Left renal pelvis (tissue), 4 donors: ENCODE measurements around the gene KLK13. TPM values are rescaled to one million over a fixed set of nuclear protein-coding genes. Genes with fewer than 3 reads are reported as not detected.

ENCODE experiments used
- DNase-seq, 4 donors: peaks; one replicate each; pipeline ENCODE4 v3.0.0-alpha.2; 2013; ENCODE audit warnings: low read depth in 4 of 4, low spot score in 3 of 4
- polyA plus RNA-seq, 4 donors: library from polyadenylated mRNA; unstranded; fragments of 120-200 nt; gene quantifications; one replicate each; pipeline ENCODE4 v1.2.1, GENCODE V29; 2013; ENCODE audit not compliant: insufficient read length in 4 of 4

KLK13 gene
- polyA plus RNA-seq, 4 donors: 0.31 to 0.74 (median 0.68) TPM

DNA sequence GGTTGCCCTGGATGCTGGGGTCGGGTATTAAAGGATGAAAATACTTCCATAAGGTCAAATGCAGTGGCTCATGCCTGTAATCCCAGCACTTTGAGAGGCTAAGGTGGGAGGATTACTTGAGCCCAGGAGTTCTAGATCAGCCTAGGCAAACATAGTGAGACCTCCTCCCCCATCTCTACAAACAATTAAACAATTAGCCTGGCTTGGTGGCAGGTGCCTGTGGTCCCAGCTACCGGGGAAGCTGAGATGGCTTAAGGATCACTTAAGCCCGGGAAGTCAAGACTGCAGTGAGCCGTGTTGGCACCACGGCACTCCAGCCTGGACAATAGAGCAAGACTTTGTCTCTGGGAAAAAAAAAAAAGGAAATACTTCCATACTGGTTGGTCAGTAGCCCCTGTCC is 40.0 kb downstream of the KLK13 start:
- DNase-seq: no peak

GRCh38 chr19:51023946-51024345 is 40.9 kb downstream of the KLK13 start:
- no peak for DNase-seq

- no peak for DNase-seq
Observed at GRCh38 chr19:51022526-51022925, 42.4 kb downstream of the KLK13 start.

GRCh38 chr19:51020988-51021651 is 43.8 kb downstream of the KLK13 start:
- no peak for DNase-seq

GRCh38 chr19:51019544-51019925 is 45.4 kb downstream of the KLK13 start, which contains the start of gene KLK10:
TSS of gene KLK10 (minus strand) at chr19:51019709. CDS start at chr19:51019130, 579 bp downstream.
- DNase-seq: no peak

DNA sequence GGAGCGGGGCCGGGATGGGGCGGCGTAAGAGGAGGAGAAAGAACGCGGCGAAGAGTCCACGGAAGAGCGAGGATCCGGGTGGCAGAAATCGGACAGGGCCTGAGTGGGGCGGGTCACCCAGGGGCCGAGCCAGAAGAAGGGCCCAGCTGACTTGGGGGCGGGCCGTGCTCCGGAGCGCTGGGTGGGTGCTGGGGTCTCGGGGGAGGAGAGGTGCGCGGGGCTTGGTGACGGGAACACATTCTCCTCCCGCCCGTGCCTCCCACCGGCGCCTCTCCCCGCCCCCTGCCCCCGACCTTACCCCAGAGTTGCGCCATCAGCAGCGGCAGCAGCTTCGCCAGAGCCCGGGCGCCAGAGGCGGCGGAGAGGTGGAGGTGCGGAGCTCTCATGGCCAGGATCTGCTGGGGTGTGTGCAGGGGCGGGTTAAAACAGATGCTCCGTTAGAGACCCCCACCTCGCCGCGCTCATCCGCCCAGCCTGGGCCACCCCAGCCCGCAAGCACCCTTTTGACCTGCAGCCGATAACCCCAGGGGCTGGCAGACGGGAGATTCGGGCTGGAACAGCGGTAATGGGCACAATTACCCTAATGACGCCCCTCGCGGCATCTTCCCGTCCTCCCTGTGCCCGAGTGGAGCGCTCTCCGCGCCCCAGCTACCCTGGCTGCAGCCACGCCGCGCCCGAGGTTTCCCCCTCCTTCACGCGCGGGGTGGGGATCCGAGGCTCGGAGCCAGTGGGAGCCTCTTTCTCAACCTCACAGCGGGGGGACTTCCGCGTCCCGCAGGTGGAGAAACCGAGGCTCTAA is 45.9 kb downstream of the KLK13 start:
- no peak for DNase-seq

DNA sequence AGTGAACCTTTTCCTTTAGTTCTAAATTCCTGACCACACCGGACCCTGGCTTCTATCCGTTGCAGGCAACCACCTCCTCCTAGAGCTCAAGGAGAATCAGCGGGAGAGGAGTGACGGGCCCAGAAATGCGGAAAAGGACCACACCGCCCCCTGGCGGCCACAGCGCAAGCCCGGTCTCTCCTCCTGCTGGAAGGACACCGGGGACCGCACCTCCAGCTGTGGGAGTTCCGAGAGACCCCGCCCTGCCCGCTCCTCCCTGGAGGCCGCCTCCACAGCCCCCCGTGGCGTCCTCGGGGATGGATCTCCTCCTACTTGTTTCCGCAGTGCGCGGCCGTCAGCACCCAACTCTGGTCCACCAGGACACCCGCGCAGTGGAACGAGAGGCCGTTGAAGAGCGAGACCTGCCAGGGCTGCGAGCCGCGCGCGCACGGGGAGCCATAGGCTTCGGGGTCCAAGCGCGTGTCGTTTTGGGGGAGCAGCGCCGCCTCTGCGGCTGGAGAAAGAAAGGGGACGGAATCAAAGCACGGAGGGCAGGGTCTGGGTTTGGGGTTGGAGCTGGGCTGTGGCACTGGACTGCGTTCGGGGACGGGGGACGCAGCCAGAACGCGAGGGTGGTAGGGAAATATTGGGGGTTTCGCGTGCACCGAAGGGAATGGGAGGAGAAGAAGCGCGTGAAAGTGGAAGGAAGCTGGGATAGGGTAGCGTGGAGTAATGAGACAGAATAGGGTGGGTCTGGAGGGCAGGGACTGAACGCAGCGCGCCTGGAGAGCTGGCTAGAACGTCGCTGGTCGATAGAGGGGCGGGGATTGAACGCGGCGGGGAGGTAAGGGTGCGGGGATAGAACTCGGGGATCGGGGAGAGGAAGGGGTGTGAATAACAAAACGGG is 47.9 kb downstream of the KLK13 start:
- no peak for DNase-seq

GRCh38 chr19:51015691-51016267 is 49.1 kb downstream of the KLK13 start:
- no peak for DNase-seq

DNA sequence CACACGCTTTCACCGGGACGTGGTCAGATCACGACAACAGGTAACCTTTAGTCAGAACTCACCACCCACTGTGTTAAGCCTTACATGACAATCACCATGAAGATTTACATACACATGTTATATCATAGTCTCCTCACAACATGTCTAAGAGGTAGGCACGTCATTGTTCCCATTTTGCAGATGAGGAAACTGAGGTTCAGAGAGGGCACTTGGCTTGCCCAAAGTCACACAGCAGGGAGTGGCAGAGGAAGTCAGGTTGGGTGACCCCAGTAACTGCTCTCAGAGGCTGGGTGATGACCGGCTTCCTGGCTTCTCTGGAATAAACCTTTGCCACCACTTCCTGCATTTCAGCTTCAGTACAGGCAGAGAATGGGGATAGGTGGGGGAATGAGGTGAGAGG is 50.6 kb downstream of the KLK13 start:
- no peak for DNase-seq

DNA sequence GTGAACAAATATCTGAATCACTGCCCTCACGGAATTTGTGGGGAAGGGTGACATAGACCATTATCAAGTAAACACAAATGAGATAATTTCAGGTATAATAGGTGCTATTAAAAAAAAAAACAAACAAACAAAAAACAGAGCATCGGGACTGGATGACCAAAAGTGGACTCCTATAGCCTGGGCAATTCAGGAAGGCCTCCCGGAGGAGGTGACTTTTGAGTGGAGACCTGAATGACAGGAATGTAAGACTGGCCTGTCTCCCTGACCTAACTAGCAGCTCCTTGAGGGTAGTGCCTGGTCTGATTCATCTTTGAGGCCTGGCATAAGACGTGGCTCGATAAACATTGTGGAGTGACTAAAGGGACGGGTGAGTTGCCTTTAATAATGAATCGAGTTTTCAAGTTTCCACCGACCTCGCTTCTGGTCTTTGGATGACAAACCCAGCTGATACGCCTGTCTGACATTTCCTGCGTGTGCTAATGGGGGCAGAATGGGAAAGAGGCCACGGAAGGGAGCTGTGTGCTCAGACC is 52.2 kb downstream of the KLK13 start:
- no peak for DNase-seq

DNA sequence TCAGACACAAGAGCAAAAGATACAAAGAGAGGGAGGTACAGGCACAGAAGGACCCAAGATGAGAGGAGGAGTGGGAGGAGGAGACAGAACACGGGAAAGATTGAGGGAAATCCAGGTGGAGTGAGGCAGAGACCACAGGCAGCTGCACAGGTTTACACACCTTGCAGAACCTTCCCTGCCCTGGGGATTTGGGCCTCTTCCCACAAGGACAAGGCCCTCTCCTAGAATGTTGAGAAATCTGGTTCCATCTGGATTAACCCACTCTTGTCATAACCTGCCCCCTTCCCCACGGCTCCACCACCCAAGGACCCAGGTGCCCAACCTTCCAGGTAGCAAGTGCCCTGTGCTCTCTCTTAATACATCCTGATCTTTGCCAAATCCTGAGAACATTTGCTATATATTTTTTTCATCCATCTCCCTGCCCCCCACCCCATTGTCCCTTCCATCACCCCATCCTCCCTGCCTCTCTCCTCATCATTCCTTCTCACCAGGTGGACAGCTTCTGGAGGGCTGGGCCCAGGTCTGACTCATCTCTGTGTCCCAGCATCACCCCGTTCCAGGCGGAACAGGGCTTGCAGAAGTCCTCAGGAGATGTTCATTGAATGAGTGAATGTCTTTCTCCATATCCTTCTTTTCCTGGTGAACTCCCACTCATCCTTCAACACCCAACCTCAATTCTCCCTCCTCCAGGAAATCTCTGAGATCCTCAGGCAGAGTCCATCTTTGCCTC is 54.7 kb downstream of the KLK13 start:
- DNase-seq: no peak

DNA sequence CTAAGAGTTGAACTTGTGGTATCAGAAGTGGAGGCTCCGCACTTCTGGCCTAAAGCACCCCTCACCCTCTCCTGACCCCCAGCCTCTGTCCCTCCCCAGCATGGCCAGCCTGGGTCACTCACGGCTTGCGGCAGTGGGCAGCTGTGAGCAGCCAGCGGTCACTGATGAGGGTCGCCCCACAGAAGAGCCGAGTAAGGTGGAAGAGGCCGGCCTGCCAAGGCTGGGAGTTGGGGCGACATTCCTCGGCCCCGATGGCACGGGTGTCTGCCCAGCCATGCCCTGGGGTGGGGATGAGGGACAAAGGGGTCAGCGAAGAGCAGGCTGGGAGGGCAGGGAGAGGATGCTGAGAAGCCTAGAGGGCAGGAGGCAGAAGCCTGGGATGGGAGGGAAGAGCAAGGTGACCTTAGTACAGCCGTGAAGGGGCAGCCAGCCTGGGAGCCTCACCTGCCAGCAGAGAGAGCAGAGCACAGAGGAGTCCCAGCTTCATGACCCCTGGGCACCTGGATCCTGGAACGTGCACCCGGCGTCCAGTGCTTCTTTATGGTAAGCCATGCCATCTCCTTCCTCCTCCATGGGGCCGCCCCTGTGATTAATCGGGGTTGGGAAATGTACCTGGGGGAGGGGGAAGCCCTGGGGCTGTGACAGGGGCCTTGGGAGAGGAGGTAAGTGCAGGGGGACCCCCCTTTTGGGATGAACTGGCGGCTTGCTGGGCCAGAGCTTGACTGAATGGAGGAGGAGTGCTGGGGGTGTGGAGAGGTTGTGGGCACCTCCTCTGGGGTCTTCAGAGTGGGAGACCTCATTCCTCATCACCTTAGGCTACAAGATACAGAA is 55.6 kb downstream of the KLK13 start:
- no peak for DNase-seq

GRCh38 chr19:51007488-51007887 is 57.4 kb downstream of the KLK13 start:
- no peak for DNase-seq

GRCh38 chr19:51006406-51006805 is 58.5 kb downstream of the KLK13 start:
- no peak for DNase-seq

Other genes with a start within 250 kb of the KLK13 start
- 1 to 10 TPM; 1.2 to 2.1 (median 1.4) TPM for gene KLK1, start 241.3 kb downstream of the KLK13 start, polyA plus RNA-seq
- not detected for gene KLK15, start 231.5 kb downstream of the KLK13 start, polyA plus RNA-seq
- under 1 TPM in 3 of 4 donors, not detected in 1; 0.47 to 0.88 (median 0.66) TPM for gene KLK3, start 210.2 kb downstream of the KLK13 start, polyA plus RNA-seq
- under 1 TPM in 2 of 4 donors, not detected in 2; 0.26 to 0.38 TPM for gene KLK2, start 191.7 kb downstream of the KLK13 start, polyA plus RNA-seq
- not detected for gene KLK4, start 153.7 kb downstream of the KLK13 start, polyA plus RNA-seq
- gene KLK5, start 112.1 kb downstream of the KLK13 start, polyA plus RNA-seq: 1 to 10 TPM; 1.0 to 3.5 (median 1.8) TPM
- gene KLK6, start 95.5 kb downstream of the KLK13 start, polyA plus RNA-seq: 10 to 100 TPM; 30.9 to 56.0 (median 34.5) TPM
- 10 to 100 TPM in 1 of 4 donors, 1 to 10 TPM in 3; 4.1 to 23.3 (median 4.6) TPM for gene KLK7, start 81.2 kb downstream of the KLK13 start, polyA plus RNA-seq
- 10 to 100 TPM in 1 of 4 donors, 1 to 10 TPM in 3; 1.4 to 39.7 (median 3.3) TPM for gene KLK8, start 63.5 kb downstream of the KLK13 start, polyA plus RNA-seq
- gene KLK10, start 45.4 kb downstream of the KLK13 start, polyA plus RNA-seq: 1 to 10 TPM in 1 of 4 donors, under 1 TPM in 3; 0.20 to 6.1 (median 0.42) TPM
- 1 to 10 TPM in 1 of 4 donors, under 1 TPM in 3; 0.40 to 1.1 (median 0.46) TPM for gene KLK11, start 38.5 kb downstream of the KLK13 start, polyA plus RNA-seq
- not detected for gene KLK12, start 30.1 kb downstream of the KLK13 start, polyA plus RNA-seq
- gene KLK14, start 17.8 kb upstream of the KLK13 start, polyA plus RNA-seq: under 1 TPM; 0.14 to 0.67 (median 0.37) TPM
- gene CTU1, start 43.3 kb upstream of the KLK13 start, polyA plus RNA-seq: 1 to 10 TPM; 1.7 to 4.4 (median 2.6) TPM
- gene SIGLEC9, start 59.8 kb upstream of the KLK13 start, polyA plus RNA-seq: 1 to 10 TPM; 1.2 to 1.8 (median 1.5) TPM
- gene SIGLEC7, start 77.2 kb upstream of the KLK13 start, polyA plus RNA-seq: under 1 TPM; 0.47 to 0.79 (median 0.59) TPM
- 1 to 10 TPM; 1.4 to 3.7 (median 1.9) TPM for gene CD33, start 160.0 kb upstream of the KLK13 start, polyA plus RNA-seq
- gene SIGLECL1, start 186.0 kb upstream of the KLK13 start, polyA plus RNA-seq: not detected
- gene IGLON5, start 246.6 kb upstream of the KLK13 start, polyA plus RNA-seq: 1 to 10 TPM; 2.8 to 9.8 (median 3.9) TPM